ENCODE data around the gene ATXN1.

ATXN1 gene

GRCh38 chr6:16625291-16626265 is 135.7 kb downstream of the ATXN1 start:
- no peak for TF ChIP-seq ZSCAN5A (tag by site-specific recombination; IDR thresholded peaks at IDR 0.05)
- peak; percentile 57 for TF ChIP-seq ZNF335 (tag by site-specific recombination; conservative IDR thresholded peaks at IDR 0.05)
- POLR2A ChIA-PET = interaction anchor here (0.7 kb wide), 1 partner anchor 975 kb away, joined by 4 read pairs; the partner anchor contains the start of gene FAM8A1
- Histone ChIP-seq H3K36me3 (ENCODE audit: control insufficient read depth in 2 of 2, insufficient read depth in 1 of 2, low read length in 2 of 2) (no peaks in the 10 kb centered on the region), H3K27ac (ENCODE audit: extremely low read depth, low read depth, low read length) (no peak overlapping the region), H3K9me3 (ENCODE audit: control insufficient read depth, insufficient read depth, low read depth, low read length) (no peaks in the 10 kb centered on the region), H3K4me3 (ENCODE audit: low read depth, low read length) (no peak overlapping the region), H3K4me1 (ENCODE audit: control insufficient read depth, insufficient read depth, low read length) (peaks cover 13% of the 10 kb centered on the region)
- CTCF ChIA-PET = interaction anchor here (0.6 kb wide), 2 partner anchors 20 to 287 kb away, joined by 3 to 4 read pairs; no protein-coding TSS in a partner anchor

GRCh38 chr6:16624636-16625290 is 136.5 kb downstream of the ATXN1 start:
- no peaks in the 10 kb centered on the region for H3K9me3 ChIP-seq (ENCODE audit: control insufficient read depth, insufficient read depth, low read depth, low read length)
- no peaks in the 10 kb centered on the region for H3K36me3 ChIP-seq (ENCODE audit: control insufficient read depth in 2 of 2, insufficient read depth in 1 of 2, low read length in 2 of 2)
- TF ChIP-seq ZNF658 (tag by site-specific recombination; IDR thresholded peaks at IDR 0.05) (no peak), SALL2 (tag by site-specific recombination; IDR thresholded peaks at IDR 0.05; ENCODE audit: borderline replicate concordance) (no peak), HIC1 (tag by site-specific recombination; IDR thresholded peaks at IDR 0.05) (no peak), ZNF133 (tag by site-specific recombination; IDR thresholded peaks at IDR 0.05) (no peak)
- H3K4me1 ChIP-seq (ENCODE audit: control insufficient read depth, insufficient read depth, low read length) = peaks cover 13% of the 10 kb centered on the region
- ChIA-PET CTCF (interaction anchor here (0.6 kb wide), 2 partner anchors 19 to 286 kb away, joined by 3 to 4 read pairs; no protein-coding TSS in a partner anchor), POLR2A (no interaction called here)
- no peak overlapping the region for H3K4me3 ChIP-seq (ENCODE audit: low read depth, low read length)
- no peak overlapping the region for H3K27ac ChIP-seq (ENCODE audit: extremely low read depth, low read depth, low read length)

DNA sequence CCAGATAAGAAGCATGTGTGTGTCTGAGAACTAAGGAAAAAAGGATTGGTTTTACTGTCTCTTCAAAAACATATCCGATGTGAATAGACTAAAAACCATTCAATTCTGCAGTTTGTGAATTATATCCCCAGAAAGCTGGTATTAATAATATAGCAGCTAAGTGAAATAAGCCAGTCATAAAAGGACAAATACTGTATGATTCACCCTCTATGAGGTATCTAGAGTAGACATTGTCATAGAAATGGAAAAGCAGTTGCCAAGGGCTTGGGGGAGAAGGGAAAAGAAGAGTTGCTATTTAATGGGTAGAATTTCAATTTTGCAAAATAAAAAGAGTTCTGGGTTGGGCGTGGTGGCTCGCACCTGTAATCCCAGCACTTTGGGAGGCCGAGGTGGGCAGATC is 137.5 kb downstream of the ATXN1 start:
- peaks cover 13% of the 10 kb centered on the region for H3K4me1 ChIP-seq (ENCODE audit: control insufficient read depth, insufficient read depth, low read length)
- no peak overlapping the region for H3K27ac ChIP-seq (ENCODE audit: extremely low read depth, low read depth, low read length)
- no peaks in the 10 kb centered on the region for H3K9me3 ChIP-seq (ENCODE audit: control insufficient read depth, insufficient read depth, low read depth, low read length)
- no peaks in the 10 kb centered on the region for H3K36me3 ChIP-seq (ENCODE audit: control insufficient read depth in 2 of 2, insufficient read depth in 1 of 2, low read length in 2 of 2)
- POLR2A ChIA-PET = interaction anchor here (0.7 kb wide), 1 partner anchor 295 kb away, joined by 6 read pairs; no protein-coding TSS in a partner anchor
- TF ChIP-seq ZFP37 (tag by site-specific recombination; IDR thresholded peaks at IDR 0.05) (no peak), ZNF747 (tag by site-specific recombination; IDR thresholded peaks at IDR 0.05) (no peak), ZNF23 (tag by site-specific recombination; IDR thresholded peaks at IDR 0.05; ENCODE audit: borderline replicate concordance) (no peak), HOXD13 (CRISPR knock-in tag; IDR thresholded peaks at IDR 0.05; ENCODE audit: borderline replicate concordance) (no peak)
- H3K4me3 ChIP-seq (ENCODE audit: low read depth, low read length) = no peak overlapping the region
- CTCF ChIA-PET = no interaction called here

- POLR2A ChIA-PET = no interaction called here
- CTCF ChIA-PET = interaction anchor here (1.3 kb wide), 1 partner anchor 68 kb away, joined by 3 read pairs; no protein-coding TSS in a partner anchor
Measured at GRCh38 chr6:16623029-16623653, 138.1 kb downstream of the ATXN1 start.

More at GRCh38 chr6:16623029-16623653, 138.1 kb downstream of the ATXN1 start:
- no peak overlapping the region for H3K4me3 ChIP-seq (ENCODE audit: low read depth, low read length)
- peaks cover 13% of the 10 kb centered on the region for H3K4me1 ChIP-seq (ENCODE audit: control insufficient read depth, insufficient read depth, low read length)
- TF ChIP-seq ZBTB8A (tag by site-specific recombination; IDR thresholded peaks at IDR 0.05) = peak; percentile 13; the same call in 1 of the 2 replicates
- TF ChIP-seq ZNF664 (tag by site-specific recombination; IDR thresholded peaks at IDR 0.05) = 0 out of 2 replicates have a peak, but pooled peaks have one; percentile 8
- no peak for TF ChIP-seq ZNF501 (tag by site-specific recombination; IDR thresholded peaks at IDR 0.05)
- H3K36me3 ChIP-seq (ENCODE audit: control insufficient read depth in 2 of 2, insufficient read depth in 1 of 2, low read length in 2 of 2) = no peaks in the 10 kb centered on the region
- no peaks in the 10 kb centered on the region for H3K9me3 ChIP-seq (ENCODE audit: control insufficient read depth, insufficient read depth, low read depth, low read length)
- H3K27ac ChIP-seq (ENCODE audit: extremely low read depth, low read depth, low read length) = no peak overlapping the region
